Stimulated activated CD8-positive, alpha-beta memory T cell treated with anti-CD3 and anti-CD28 coated beads, Interleukin-7, amount 100 ng/mL, for 48 hours (primary cell): ENCODE results near the gene DACT2.
"Not testable (repeated sequence)": the region's sequence is repeated elsewhere in the genome, so short reads cannot be mapped to it uniquely, and the experiment has no call there.

Experiments
- DNase-seq, 2 donors: peaks; one replicate each; pipeline ENCODE4 v3.0.0-alpha.2; 2020; ENCODE audit warnings: low read depth in 1 of 2; ENCODE audit errors: extremely low read depth in 1 of 2

The DACT2 gene

DNA sequence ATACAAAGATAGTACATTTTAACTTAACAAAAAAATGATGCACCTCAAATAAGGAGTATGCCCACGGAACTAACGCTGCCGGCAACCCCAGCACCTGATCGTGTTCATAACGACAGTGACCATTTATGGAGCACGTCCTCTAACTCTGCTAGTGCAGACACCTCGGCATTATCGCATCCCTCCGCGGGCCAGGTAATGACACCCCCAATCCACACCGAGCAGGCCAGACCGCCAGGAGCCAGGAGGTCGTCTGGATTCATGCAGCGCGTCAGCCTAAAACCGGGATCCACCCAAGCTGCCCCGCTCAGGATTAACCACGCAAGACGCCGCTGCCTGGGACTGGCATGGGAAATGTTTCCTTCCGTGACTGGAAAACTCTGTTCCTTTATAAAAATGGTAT is 34.1 kb downstream of the DACT2 start:
- DNase-seq, result no peak

- DNase-seq, result no peak
Measured at GRCh38 chr6:168284187-168284586, 35.4 kb downstream of the DACT2 start.

DNA sequence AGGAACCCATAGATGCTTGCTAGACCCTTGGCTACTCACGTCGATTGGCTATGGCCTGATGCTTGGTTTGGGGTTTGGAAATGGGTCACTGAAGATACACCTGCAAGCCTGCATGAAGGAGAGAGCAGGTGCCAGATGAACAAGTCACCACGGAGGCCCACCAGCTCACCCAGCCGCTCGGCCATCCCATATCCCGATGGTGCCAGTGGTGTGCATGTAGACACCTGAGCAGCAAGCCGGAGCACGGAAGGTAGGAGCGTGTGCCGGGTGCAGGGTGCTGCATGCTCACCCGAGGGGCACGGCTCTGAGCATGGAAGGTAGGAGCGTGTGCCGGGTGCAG is 35.9 kb downstream of the DACT2 start:
- DNase-seq, result no peak

- no peak for DNase-seq
Measured at GRCh38 chr6:168282985-168283685, 36.4 kb downstream of the DACT2 start.

- no peak for DNase-seq
Measured at GRCh38 chr6:168281826-168282225, 37.8 kb downstream of the DACT2 start.

GRCh38 chr6:168281314-168281713 is 38.3 kb downstream of the DACT2 start:
- not testable (repeated sequence) for DNase-seq

DNA sequence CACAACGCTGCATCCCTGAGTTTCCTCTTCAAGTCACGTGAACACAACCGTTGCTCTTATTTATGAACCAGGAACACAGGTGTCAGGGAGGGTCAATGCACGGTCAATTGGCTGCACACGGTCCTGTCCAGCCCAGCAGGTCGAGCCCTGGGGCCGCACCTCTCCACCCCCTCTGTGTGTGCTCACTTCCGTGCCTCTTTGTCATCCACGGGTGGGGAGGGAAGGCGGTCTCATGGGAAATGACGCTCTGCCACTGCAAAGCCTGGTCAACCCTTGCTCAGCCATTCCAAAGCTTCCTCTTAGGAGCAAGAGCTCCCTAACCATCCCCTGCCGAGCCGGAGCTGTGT is 38.7 kb downstream of the DACT2 start:
- no peak for DNase-seq

GRCh38 chr6:168280020-168280898 is 39.3 kb downstream of the DACT2 start:
- no peak for DNase-seq

- DNase-seq, result no peak
Measured at GRCh38 chr6:168279403-168279935, 40.1 kb downstream of the DACT2 start.

- no peak for DNase-seq
Measured at GRCh38 chr6:168278904-168279303, 40.7 kb downstream of the DACT2 start.

DNA sequence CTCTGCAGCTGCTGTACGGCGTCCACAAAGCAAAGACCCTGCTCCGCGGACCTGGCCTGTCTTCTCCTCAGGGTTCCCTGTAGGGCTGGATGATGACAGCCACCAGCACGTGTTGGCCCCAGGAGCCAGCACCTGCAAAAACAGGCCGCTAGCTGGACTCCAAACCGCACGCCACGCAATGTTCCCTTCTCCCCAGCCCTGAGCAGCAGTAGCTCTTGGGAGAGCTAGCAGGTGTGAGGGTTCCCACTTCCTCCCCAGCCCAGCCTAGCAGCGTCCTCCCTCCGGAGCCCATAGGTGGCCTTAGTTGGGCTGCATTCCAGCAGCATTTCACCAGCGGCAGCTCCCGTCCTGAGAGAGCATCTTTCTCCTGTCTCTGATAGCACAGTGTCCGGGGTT is 42.3 kb downstream of the DACT2 start:
- no peak for DNase-seq

GRCh38 chr6:168276576-168277273 is 42.9 kb downstream of the DACT2 start:
- no peak for DNase-seq

GRCh38 chr6:168275168-168275567 is 44.4 kb downstream of the DACT2 start:
- DNase-seq, result no peak

- DNase-seq, result no peak
Measured at GRCh38 chr6:168274037-168274952, 45.3 kb downstream of the DACT2 start.

DNA sequence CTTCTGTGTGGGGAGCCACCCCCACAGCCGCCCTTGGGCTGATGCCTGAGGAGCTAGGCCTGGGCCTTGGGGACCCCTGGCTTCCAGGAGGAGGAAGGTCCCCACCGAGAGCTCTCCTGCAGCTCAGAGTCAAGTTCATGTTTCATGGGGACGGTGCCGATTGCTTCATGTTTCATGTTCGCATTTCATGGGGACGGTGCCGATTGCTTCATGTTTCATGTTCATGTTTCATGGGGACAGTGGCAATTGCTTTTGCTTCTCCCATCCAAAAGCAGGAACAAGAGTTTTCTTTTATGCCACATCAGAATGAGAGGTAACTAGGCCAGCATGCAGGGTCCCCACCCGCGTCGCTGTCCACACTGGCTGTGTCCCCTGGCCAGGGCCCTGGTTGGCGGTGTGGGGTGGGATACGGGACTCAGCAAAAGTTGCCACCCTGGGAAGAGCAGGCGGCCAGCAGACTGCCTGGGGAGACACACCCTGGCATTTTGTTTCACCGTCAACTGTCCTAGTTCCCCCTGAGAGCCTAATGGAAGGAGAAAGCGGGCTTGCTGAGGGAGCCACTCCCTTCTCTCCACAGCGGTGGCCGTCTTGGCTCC is 46.0 kb downstream of the DACT2 start:
- DNase-seq, result no peak

DNA sequence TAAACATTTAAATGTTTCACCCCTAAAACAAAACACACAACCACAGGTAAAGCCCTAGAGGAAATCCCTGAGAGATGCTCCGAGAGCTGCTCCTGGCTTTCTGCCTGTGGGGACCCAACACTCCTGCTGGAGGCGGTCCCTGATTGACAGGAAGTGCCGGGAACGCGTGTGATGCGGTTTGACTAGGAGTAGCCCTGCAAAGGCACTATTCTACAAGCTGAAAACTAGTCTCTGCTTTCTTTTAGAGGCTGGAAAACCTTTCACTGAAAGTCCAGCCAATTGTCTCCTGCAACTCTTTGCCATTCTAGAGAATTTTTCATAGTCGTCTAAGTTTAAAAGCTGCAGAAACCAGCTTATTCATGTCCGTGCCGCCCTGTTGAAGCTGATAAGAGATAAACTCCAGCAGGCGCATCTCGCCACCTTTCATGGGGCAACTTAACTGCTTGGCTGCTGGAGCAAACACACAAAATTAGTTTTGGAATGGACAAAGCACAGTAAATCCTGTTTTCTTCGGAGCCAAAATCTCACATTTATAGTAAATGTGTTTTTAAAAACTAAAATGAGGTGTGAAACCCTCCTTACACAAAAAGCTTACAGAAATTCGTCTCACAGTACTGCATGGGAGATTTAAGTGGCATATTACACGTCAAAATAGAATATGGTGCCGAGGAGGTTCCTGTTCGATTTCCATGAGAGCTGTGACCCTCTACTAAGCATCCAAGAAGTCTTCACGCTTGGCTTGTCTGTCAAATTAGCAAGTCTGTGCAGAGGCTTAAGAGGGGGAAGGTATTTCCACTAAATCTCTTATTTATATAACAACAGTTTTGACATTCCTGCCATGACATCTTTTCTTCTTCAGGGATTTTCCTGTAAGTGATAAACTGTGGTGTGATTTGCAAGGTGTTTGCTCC is 46.9 kb downstream of the DACT2 start:
- DNase-seq, result no peak

- no peak for DNase-seq
Measured at GRCh38 chr6:168270274-168271172, 49.1 kb downstream of the DACT2 start.
